ENCODE data around the gene OLFM2.

Gene OLFM2

DNA sequence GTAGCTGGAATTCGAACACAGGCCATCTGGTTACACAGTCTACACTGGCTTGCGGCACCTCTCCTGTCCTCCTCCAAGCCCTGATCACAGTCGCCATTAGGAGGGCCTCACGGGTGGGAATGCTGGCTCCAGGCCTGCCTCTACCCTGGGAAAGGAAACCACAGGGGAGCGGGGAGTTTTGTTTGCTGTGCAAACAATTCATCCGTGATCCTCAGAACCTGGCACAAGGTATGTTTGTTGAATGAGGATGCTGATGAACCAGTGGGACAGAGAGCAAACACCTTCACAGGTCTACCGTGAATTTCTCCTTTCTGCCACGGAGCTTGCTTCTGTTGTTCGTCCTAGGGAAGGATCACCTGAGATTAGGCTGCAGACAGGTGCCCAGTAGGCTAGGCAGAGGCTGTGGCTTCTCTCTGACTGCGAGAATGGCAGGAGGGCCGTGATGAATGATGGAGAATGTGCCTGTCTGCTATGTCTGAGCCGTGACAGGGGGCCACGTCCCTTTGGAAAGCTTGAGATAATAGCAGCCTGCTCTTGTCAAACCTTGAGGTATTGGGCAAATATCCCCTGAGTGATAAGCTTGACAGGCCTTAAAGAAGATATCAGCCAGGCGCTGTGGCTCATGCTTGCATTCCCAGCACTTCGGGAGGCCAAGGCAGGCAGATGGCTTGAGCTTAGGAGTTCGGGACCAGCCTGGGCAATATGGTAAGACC, 64.5 kb downstream of the OLFM2 start:
- no peaks in the 10 kb centered on the region for H3K36me3 ChIP-seq (ENCODE audit: insufficient read depth, low read length)
- no peaks in the 10 kb centered on the region for H3K9me3 ChIP-seq (replicated peaks; ENCODE audit: low read length)
- H3K4me2 ChIP-seq (ENCODE audit: low read length), result no peak overlapping the region

DNA sequence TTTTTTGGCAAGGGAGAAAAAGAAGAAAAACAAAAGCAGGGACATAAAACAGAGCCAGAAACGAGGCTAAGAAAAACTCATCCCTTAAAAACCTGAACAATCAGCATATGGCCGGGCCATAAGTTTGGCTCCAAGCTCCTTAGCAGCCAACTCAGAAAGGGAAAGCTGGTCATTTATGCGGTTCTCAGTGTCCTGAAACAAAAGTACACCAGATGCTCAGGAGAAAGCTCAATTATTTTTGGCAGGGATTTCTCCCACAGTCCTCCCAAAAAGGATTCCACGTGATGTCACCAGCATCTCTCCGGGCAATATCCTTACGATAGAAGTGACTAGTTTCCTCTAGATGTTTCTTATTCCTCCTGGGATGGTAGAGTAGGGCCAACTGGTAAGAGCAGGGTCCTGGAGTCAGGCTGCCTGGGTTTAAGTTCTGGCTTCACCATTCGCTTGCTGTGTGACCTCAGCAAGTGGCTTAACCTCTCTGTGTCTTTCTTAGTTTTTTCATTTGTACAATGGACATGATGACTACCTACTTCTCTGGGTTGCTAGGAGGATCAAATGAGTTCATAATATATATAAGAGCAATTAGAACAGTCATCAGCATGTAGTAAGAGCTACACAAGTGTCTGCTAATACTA, 67.2 kb downstream of the OLFM2 start:
- Histone ChIP-seq H3K9ac (ENCODE audit: low read depth, low read length) (no peak overlapping the region), H3K4me2 (ENCODE audit: low read length) (no peak overlapping the region), H3K9me3 (replicated peaks; ENCODE audit: low read length) (no peaks in the 10 kb centered on the region), H3K36me3 (ENCODE audit: insufficient read depth, low read length) (no peaks in the 10 kb centered on the region), H3K4me1 (ENCODE audit: control insufficient read depth, insufficient read depth, low read length) (no peaks in the 10 kb centered on the region), H3K4me3 (ENCODE audit: low read length) (no peak overlapping the region), H3K27me3 (ENCODE audit: control insufficient read depth, insufficient read depth, low read length) (peaks cover 26% of the 10 kb centered on the region)

More for the DNA sequence above, 64.5 kb downstream of the OLFM2 start:
- Histone ChIP-seq H3K4me3 (ENCODE audit: low read length) (no peak overlapping the region), H3K4me1 (ENCODE audit: control insufficient read depth, insufficient read depth, low read length) (no peaks in the 10 kb centered on the region), H3K27me3 (ENCODE audit: control insufficient read depth, insufficient read depth, low read length) (peaks cover 20% of the 10 kb centered on the region), H3K9ac (ENCODE audit: low read depth, low read length) (no peak overlapping the region)

DNA sequence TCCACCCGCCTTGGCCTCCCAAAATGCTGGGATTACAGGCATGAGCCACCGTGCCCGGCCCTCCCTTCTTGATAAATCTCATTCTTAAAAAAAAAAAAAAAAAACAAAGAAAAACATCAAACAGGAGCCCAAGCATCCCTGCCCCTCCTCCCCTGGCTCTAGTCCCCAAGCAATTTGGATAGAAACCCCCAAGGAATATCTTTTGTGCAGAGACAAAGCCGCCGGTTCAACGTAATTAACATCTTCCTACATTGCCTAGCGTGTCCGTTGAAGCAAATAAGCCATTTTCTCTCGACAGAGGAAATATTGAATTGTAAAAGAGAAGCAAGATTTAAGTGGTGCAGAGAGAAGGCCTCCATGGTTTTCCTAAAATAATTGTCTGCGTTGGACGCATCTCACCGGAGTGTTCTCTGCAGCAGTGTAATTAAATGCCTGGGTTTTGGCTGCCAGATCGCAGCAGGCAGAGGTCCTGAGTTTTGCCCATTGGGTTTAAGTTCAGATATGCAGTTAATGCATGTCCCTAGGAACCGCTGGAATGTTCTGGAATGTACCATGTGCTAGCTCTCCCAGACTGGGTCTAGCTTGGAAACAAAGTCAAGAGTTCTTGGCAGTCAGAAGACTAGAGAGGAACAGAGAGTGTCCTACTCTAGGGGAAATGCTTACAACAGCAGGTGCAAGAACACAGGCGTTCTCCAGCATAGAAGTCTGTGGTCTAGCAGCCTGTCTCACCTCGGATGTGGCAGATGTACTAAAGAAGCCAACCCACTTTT, 70.4 kb downstream of the OLFM2 start:
- H3K4me2 ChIP-seq (ENCODE audit: low read length), result no peak overlapping the region
- H3K9me3 ChIP-seq (replicated peaks; ENCODE audit: low read length), result no peaks in the 10 kb centered on the region
- H3K36me3 ChIP-seq (ENCODE audit: insufficient read depth, low read length), result no peaks in the 10 kb centered on the region
- H3K4me1 ChIP-seq (ENCODE audit: control insufficient read depth, insufficient read depth, low read length), result no peaks in the 10 kb centered on the region
- peaks cover 29% of the 10 kb centered on the region for H3K27me3 ChIP-seq (ENCODE audit: control insufficient read depth, insufficient read depth, low read length)
- H3K9ac ChIP-seq (ENCODE audit: low read depth, low read length), result no peak overlapping the region
- no peak overlapping the region for H3K4me3 ChIP-seq (ENCODE audit: low read length)

DNA sequence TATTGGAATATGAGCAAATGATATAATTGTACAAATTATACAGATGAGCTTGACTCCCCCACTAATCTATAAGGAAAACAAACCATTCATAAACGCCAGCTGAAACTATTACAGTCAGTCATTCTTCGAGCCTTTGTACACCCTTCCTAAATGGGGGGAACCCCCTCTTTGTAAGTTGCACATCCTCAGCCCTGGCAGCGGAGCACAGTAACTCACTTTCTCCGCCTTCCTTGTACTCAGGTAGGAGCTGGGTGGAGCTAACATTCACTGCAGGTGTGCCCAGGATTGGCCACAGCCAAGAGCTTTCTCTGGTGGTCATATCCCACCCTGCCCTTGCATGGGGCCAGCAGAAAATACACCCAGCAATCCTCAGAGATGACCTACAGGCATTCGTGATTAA, 72.6 kb downstream of the OLFM2 start:
- H3K36me3 ChIP-seq (ENCODE audit: insufficient read depth, low read length), result no peaks in the 10 kb centered on the region
- H3K4me2 ChIP-seq (ENCODE audit: low read length), result no peak overlapping the region
- H3K9me3 ChIP-seq (replicated peaks; ENCODE audit: low read length), result no peaks in the 10 kb centered on the region
- no peak overlapping the region for H3K9ac ChIP-seq (ENCODE audit: low read depth, low read length)
- peaks cover 20% of the 10 kb centered on the region for H3K27me3 ChIP-seq (ENCODE audit: control insufficient read depth, insufficient read depth, low read length)
- no peak overlapping the region for H3K4me3 ChIP-seq (ENCODE audit: low read length)
- no peaks in the 10 kb centered on the region for H3K4me1 ChIP-seq (ENCODE audit: control insufficient read depth, insufficient read depth, low read length)

DNA sequence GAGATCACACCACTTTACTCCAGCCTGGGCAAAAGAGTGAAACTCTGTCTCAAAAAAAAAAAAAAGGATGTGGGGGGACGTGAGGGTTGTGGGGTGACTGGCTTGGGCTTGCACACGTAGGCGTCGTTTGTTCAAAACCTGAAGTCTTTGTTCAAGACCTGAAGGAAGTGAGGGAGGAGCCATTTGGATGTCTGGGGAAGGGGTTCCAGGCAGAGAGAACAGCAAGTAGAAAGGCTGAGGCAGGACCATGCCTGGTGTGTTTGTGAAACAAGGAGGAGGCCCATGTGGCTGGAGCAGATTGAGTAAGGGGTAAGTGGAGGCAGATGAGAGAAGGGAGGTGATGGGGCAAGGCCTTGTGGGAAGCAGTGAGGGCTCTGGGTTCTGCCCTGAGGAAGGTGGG, 73.4 kb downstream of the OLFM2 start:
- H3K9ac ChIP-seq (ENCODE audit: low read depth, low read length), result no peak overlapping the region
- H3K4me1 ChIP-seq (ENCODE audit: control insufficient read depth, insufficient read depth, low read length), result no peaks in the 10 kb centered on the region
- no peaks in the 10 kb centered on the region for H3K36me3 ChIP-seq (ENCODE audit: insufficient read depth, low read length)
- no peak overlapping the region for H3K4me2 ChIP-seq (ENCODE audit: low read length)
- no peaks in the 10 kb centered on the region for H3K9me3 ChIP-seq (replicated peaks; ENCODE audit: low read length)
- peaks cover 20% of the 10 kb centered on the region for H3K27me3 ChIP-seq (ENCODE audit: control insufficient read depth, insufficient read depth, low read length)
- no peak overlapping the region for H3K4me3 ChIP-seq (ENCODE audit: low read length)

DNA sequence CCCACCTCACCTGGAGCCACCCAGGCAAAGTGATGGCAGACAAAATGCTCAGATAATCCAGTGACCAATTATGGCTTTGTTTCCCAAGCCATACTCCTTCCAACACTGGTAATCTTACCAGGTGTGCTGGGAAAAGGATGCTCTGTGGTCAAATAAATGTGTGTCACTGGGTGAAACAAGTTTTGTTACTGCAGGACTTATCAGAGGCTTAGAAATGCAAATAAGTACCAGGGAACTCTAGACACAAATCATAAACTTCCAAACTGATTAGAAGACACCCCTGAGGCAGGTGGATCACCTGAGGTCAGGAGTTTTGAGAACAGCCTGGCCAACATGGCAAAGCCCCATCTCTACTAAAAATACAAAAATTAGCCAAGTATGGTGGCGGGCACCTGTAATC, 74.8 kb downstream of the OLFM2 start:
- Histone ChIP-seq H3K4me1 (ENCODE audit: control insufficient read depth, insufficient read depth, low read length) (no peaks in the 10 kb centered on the region), H3K36me3 (ENCODE audit: insufficient read depth, low read length) (no peaks in the 10 kb centered on the region), H3K9ac (ENCODE audit: low read depth, low read length) (no peak overlapping the region), H3K9me3 (replicated peaks; ENCODE audit: low read length) (no peaks in the 10 kb centered on the region), H3K4me2 (ENCODE audit: low read length) (no peak overlapping the region), H3K4me3 (ENCODE audit: low read length) (no peak overlapping the region), H3K27me3 (ENCODE audit: control insufficient read depth, insufficient read depth, low read length) (peaks cover 12% of the 10 kb centered on the region)

DNA sequence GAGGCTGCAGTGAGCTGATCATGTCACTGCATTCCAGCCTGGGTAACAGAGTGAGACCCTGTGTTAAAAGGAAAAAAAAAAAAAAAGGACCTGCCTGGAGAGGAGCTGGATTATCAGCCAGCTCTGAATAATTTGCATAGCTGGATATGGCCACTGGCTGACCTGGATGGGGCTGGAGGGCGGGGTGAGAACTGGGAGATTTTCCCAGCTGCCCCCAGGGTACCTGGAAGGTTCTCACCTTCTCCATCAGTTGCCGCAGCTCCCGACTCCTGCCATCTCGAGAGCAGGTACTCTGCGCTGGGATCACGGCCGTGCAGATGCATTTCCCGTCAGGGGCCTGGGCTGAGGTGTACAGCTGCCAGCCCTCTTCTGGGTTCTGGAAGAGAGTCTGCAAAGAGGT, 75.9 kb downstream of the OLFM2 start:
- Histone ChIP-seq H3K4me2 (ENCODE audit: low read length) (no peak overlapping the region), H3K4me3 (ENCODE audit: low read length) (no peak overlapping the region), H3K36me3 (ENCODE audit: insufficient read depth, low read length) (no peaks in the 10 kb centered on the region), H3K9ac (ENCODE audit: low read depth, low read length) (no peak overlapping the region), H3K27me3 (ENCODE audit: control insufficient read depth, insufficient read depth, low read length) (peaks cover 8% of the 10 kb centered on the region), H3K4me1 (ENCODE audit: control insufficient read depth, insufficient read depth, low read length) (no peaks in the 10 kb centered on the region), H3K9me3 (replicated peaks; ENCODE audit: low read length) (no peaks in the 10 kb centered on the region)

DNA sequence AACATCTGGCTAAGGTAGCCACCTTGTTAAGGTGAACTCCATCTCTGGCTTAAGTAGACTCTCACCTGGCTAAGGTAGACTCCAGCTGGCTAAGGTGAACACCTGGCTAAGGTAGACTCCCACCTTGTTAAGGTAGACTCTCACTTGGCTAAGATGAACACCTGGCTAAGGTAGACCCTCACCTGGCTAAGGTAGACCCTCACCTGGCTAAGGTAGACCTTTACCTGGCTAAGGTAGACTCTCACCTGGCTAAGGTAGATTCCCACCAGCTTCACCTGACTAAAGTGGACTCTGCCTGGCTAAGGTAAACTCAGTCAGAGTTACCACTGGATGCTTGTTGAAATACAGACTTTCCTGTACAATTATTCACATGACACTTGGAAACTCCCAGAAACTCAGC, 77.5 kb downstream of the OLFM2 start:
- H3K9ac ChIP-seq (ENCODE audit: low read depth, low read length), result no peak overlapping the region
- H3K36me3 ChIP-seq (ENCODE audit: insufficient read depth, low read length), result no peaks in the 10 kb centered on the region
- no peak overlapping the region for H3K4me2 ChIP-seq (ENCODE audit: low read length)
- no peaks in the 10 kb centered on the region for H3K4me1 ChIP-seq (ENCODE audit: control insufficient read depth, insufficient read depth, low read length)
- H3K4me3 ChIP-seq (ENCODE audit: low read length), result no peak overlapping the region
- H3K27me3 ChIP-seq (ENCODE audit: control insufficient read depth, insufficient read depth, low read length), result peaks cover 8% of the 10 kb centered on the region
- H3K9me3 ChIP-seq (replicated peaks; ENCODE audit: low read length), result no peaks in the 10 kb centered on the region

DNA sequence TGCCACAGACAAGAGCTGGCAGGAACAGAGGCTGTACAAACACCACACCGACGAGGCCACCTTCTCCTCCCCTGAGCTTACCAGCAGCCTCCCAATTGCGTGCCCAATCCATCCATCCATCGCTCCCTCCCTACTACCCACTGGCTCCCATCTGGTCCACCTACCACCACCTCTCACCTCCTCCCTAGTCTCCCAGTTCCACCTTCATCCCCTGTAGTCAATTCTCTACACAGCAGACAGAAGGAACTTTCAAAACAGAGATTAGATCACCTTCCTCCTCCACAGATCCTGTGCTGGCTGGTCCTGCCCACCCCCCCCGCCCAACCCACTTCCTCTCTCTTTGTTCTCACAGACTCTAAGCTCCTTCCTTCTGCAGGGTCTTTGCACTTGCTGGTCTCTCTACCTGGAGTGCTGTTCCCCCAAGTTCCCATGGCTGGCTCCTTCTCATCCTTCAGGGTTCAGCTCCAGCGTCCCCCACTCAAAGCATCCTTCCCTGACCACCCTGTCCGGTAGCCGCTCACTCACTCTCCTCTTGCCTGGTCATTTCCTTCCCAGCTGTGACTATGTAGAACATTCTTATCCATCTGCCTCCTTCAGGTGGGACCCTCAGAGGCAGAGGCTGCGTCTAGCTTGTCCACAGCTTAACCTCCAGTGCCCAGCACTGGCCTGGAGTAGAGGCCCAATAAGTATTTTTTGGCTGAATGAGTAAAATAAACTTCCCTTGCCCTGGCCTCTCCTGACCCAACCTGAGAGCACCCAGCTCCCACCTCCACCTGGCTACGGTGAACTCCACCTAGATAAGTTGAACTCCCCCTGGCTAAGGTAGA, 78.2 kb downstream of the OLFM2 start:
- Histone ChIP-seq H3K27me3 (ENCODE audit: control insufficient read depth, insufficient read depth, low read length) (peaks cover 5% of the 10 kb centered on the region), H3K4me3 (ENCODE audit: low read length) (no peak overlapping the region), H3K36me3 (ENCODE audit: insufficient read depth, low read length) (no peaks in the 10 kb centered on the region), H3K4me1 (ENCODE audit: control insufficient read depth, insufficient read depth, low read length) (peaks cover 3% of the 10 kb centered on the region), H3K9ac (ENCODE audit: low read depth, low read length) (no peak overlapping the region), H3K9me3 (replicated peaks; ENCODE audit: low read length) (no peaks in the 10 kb centered on the region), H3K4me2 (ENCODE audit: low read length) (no peak overlapping the region)

DNA sequence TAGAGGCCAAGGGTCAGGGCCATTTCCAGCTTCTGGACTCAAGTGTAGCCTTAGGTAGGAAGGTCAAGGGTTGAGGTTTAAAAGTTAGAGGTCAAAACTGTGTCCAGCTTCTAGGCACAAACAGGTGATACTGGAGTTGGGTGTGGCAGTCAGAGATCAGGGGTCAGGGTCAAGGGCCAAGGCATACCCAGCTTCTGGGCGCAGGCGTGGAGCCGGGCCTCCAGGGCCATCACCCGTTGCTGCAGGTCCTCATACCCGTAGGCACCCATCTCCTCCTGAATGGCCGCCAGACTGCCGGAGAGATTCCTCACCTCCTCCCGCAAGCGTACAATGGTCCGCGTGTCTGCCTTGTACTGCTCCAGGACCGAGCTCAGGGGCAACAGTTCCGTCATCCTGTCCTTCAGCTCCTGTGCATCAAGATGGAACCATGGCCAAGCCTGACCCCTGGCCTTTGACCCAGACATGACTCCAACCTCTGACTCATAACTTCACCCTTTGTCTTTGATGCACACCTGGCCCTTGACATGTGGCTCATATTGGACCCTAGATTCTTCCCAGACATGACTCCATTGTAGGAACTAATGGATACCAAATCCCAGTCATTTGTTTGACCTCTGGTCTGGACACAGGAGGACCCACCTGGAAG, 79.1 kb downstream of the OLFM2 start:
- no peaks in the 10 kb centered on the region for H3K36me3 ChIP-seq (ENCODE audit: insufficient read depth, low read length)
- no peak overlapping the region for H3K4me3 ChIP-seq (ENCODE audit: low read length)

DNA sequence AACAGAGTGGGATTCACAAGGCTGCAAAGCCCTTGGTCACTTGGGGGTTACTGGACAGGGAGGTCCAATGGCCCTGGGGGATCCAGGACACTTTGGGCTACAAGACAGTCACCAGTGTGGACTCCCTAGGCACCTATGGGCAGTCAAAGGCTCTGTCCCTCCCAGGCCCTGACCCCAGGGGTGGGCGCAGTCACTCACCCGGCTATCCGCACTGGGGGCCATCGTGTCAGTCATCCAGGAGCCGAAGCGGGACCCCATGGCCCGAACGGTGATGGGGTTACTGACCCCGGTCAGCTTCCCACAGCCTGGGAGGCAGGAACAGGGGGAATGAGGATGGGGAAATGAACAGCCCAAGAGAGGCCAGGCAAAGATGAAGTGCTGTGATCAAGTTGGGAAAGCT, 79.7 kb downstream of the OLFM2 start:
- Histone ChIP-seq H3K9ac (ENCODE audit: low read depth, low read length) (no peak overlapping the region), H3K4me1 (ENCODE audit: control insufficient read depth, insufficient read depth, low read length) (peaks cover 6% of the 10 kb centered on the region), H3K27me3 (ENCODE audit: control insufficient read depth, insufficient read depth, low read length) (no peaks in the 10 kb centered on the region), H3K9me3 (replicated peaks; ENCODE audit: low read length) (no peaks in the 10 kb centered on the region), H3K4me2 (ENCODE audit: low read length) (no peak overlapping the region), H3K36me3 (ENCODE audit: insufficient read depth, low read length) (no peaks in the 10 kb centered on the region), H3K4me3 (ENCODE audit: low read length) (no peak overlapping the region)

More for the DNA sequence above, 79.1 kb downstream of the OLFM2 start:
- no peaks in the 10 kb centered on the region for H3K9me3 ChIP-seq (replicated peaks; ENCODE audit: low read length)
- peaks cover 6% of the 10 kb centered on the region for H3K4me1 ChIP-seq (ENCODE audit: control insufficient read depth, insufficient read depth, low read length)
- no peak overlapping the region for H3K9ac ChIP-seq (ENCODE audit: low read depth, low read length)
- H3K27me3 ChIP-seq (ENCODE audit: control insufficient read depth, insufficient read depth, low read length), result peaks cover 2% of the 10 kb centered on the region
- H3K4me2 ChIP-seq (ENCODE audit: low read length), result no peak overlapping the region
